Thoracic aorta (tissue), 2 donors: ENCODE data around the gene PBXIP1. TPM values are rescaled to one million over a fixed set of nuclear protein-coding genes. Genes with fewer than 3 reads are reported as not detected.

ENCODE experiments used
- ATAC-seq: fragments of 150-250 bp; one replicate; pipeline ENCODE4 v1.8.0; 2017; ENCODE audit warnings: low read depth; ENCODE audit not compliant: insufficient number of reproducible peaks, low FRiP score
- DNase-seq: peaks from one replicate; pipeline ENCODE4 v3.0.0-alpha.2; 2020; ENCODE audit warnings: low spot score
- H3K27ac ChIP-seq, 2 donors: fragments of 200-600 bp; sonication (generic); 1 replicate in 1 of 2; 2 replicates in 1 of 2; pipeline ENCODE4 v1.5.1; 2016; ENCODE audit warnings: mild to moderate bottlenecking in 2 of 2, moderate library complexity in 2 of 2
- H3K27me3 ChIP-seq: fragments of 200-600 bp; sonication (generic); replicated peaks from 2 replicates; pipeline ENCODE4 v1.6.0; 2016; ENCODE audit warnings: mild to moderate bottlenecking; ENCODE audit not compliant: insufficient read depth
- H3K36me3 ChIP-seq: fragments of 200-600 bp; sonication (generic); one replicate; pipeline ENCODE4 v1.5.1; 2016
- H3K4me1 ChIP-seq, 2 donors: fragments of 200-600 bp; sonication (generic); 1 replicate in 1 of 2; 2 replicates in 1 of 2; pipeline versions ENCODE4 v1.5.1 to v1.6.0; 2016; ENCODE audit warnings: low read depth in 2 of 2, mild to moderate bottlenecking in 1 of 2; ENCODE audit not compliant: control insufficient read depth in 1 of 2
- H3K4me3 ChIP-seq: fragments of 200-600 bp; sonication (generic); 2 replicates; pipeline ENCODE4 v1.5.1; 2016; ENCODE audit warnings: mild to moderate bottlenecking
- H3K9me3 ChIP-seq: fragments of 200-600 bp; sonication (generic); 2 replicates; pipeline ENCODE4 v1.5.1; 2016
- CTCF ChIP-seq: fragments of 200-600 bp; sonication (generic); IDR thresholded peaks from one replicate; pipeline ENCODE4 v1.5.1; 2019; ENCODE audit warnings: antibody characterized with exemption
- total RNA-seq, 2 donors: library from RNA; depleted of rRNA; stranded (reverse); fragments of >200 nt; gene quantifications; one replicate each; pipeline versions ENCODE4 v1.1.0 to v1.2.3, GENCODE V29; 2016

The PBXIP1 gene
- total RNA-seq, 2 donors from 2014 or later = 185 to 227 TPM

GRCh38 chr1:154974102-154974807, 18.4 kb upstream of the PBXIP1 start, which contains the start of gene CKS1B:
CKS1B (plus strand) TSS chr1:154974681; CDS start chr1:154974746, 65 bp downstream.
- Histone ChIP-seq H3K4me1 (peaks cover 31 to 52% of the 10 kb centered on the region in 2 donors), H3K27me3 (no peaks in the 10 kb centered on the region), H3K4me3 (peak within 1 kb of the TSS; percentile 83), H3K27ac (peak within 1 kb of the TSS; percentile 98 to 99), H3K36me3 (no peaks in the 10 kb centered on the region), H3K9me3 (no peaks in the 10 kb centered on the region)
- DNase-seq (peak; percentile 95), ATAC-seq (peak; percentile 89)
- TF ChIP-seq CTCF = no peak

- H3K9me3 ChIP-seq = no peaks in the 10 kb centered on the region
- H3K27ac ChIP-seq = peak overlapping the region; percentile 98 to 99
- peak overlapping the region; percentile 83 for H3K4me3 ChIP-seq
- DNase-seq (peak; percentile 96), ATAC-seq (peak; percentile 38)
- no peak for TF ChIP-seq CTCF
- H3K27me3 ChIP-seq = no peaks in the 10 kb centered on the region
- no peaks in the 10 kb centered on the region for H3K36me3 ChIP-seq
- H3K4me1 ChIP-seq = peaks cover 36 to 59% of the 10 kb centered on the region in 2 donors
Measured at GRCh38 chr1:154973344-154974101, 17.6 kb upstream of the PBXIP1 start.

GRCh38 chr1:154972517-154973343, 16.8 kb upstream of the PBXIP1 start:
- ATAC-seq (peak; percentile 15), DNase-seq (peak; percentile 43)
- no peak for TF ChIP-seq CTCF
- Histone ChIP-seq H3K9me3 (no peaks in the 10 kb centered on the region), H3K4me1 (peaks cover 36 to 59% of the 10 kb centered on the region in 2 donors), H3K27ac (peak overlapping the region; percentile 98 to 99), H3K4me3 (peak overlapping the region; percentile 83), H3K27me3 (no peaks in the 10 kb centered on the region), H3K36me3 (no peaks in the 10 kb centered on the region)

GRCh38 chr1:154972213-154972516, 16.3 kb upstream of the PBXIP1 start:
- H3K4me1 ChIP-seq = peaks cover 36 to 59% of the 10 kb centered on the region in 2 donors
- peaks cover 4% of the 10 kb centered on the region for H3K36me3 ChIP-seq
- peak overlapping the region; percentile 83 for H3K4me3 ChIP-seq
- H3K27ac ChIP-seq = peak overlapping the region; percentile 98 to 99
- ATAC-seq (no peak), DNase-seq (no peak)
- TF ChIP-seq CTCF = no peak
- H3K27me3 ChIP-seq = no peaks in the 10 kb centered on the region
- no peaks in the 10 kb centered on the region for H3K9me3 ChIP-seq
